ENCODE results near the gene RAPGEF5.

Gene RAPGEF5

DNA sequence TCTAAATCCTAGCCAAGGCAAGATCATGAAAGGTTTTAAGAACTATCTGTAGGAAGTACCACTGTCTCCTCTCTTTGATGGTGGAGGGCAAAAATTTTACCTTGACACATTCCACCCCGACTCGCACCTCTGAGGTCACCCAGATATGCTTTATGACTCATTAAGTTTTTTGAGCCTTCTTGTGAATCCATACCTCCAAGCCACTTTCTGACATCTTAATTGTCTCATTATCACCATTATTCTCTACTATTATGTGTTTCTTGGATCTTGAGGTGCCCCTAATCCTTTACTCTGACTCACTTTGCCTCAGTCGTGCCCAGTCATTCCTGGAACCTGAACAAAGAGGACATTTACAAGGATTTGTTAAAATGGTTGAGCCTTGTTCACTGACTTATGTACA is 146.6 kb downstream of the RAPGEF5 start:
- no peak for DNase-seq

- DNase-seq: no peak
Measured at GRCh38 chr7:22208799-22209198, 148.2 kb downstream of the RAPGEF5 start.

- DNase-seq: no peak
Measured at GRCh38 chr7:22207724-22208225, 149.2 kb downstream of the RAPGEF5 start.

DNA sequence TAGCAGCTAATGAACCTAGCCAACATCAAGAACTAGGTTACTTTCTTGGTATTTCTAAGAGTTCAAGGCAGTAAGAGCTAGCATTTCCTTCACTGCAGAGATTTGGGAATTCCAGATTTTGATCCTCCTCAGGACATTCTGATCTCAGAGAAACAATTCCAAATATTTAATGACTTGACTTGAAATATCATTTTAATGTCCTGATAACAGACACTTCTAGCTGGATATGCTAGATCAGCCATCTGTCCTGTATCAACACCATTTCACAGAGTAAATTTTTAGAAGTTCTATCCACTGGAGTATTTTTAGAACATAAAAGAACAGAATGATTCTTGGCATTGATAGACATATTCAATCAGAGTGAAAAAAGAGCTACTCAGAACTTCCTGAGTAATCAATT is 151.3 kb downstream of the RAPGEF5 start:
- no peak for DNase-seq

- no peak for DNase-seq
Measured at GRCh38 chr7:22204312-22204711, 152.6 kb downstream of the RAPGEF5 start.

DNA sequence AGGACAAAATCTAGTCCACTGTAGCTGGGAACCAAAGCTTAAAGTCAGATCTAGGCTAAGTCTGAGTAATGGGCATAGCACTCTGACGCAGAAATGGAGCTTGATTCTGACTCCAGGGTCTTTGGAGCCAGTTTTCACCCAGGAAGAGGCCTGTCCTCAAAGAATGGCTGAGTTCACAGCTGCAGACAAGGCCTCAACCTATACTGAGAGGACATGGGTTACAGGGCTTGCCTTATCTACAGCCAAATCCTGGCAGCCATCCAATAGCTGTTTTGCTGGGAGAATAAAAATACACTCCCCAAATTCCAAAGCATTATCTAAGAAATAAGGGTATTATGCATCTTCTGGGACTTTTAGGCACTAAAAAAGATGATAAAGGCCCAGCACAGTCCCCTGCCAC is 154.8 kb downstream of the RAPGEF5 start:
- DNase-seq: no peak

GRCh38 chr7:22201186-22201880 is 155.6 kb downstream of the RAPGEF5 start:
- DNase-seq: no peak

GRCh38 chr7:22200777-22201176 is 156.2 kb downstream of the RAPGEF5 start:
- no peak for DNase-seq

- DNase-seq: no peak
Measured at GRCh38 chr7:22200238-22200637, 156.7 kb downstream of the RAPGEF5 start.

DNA sequence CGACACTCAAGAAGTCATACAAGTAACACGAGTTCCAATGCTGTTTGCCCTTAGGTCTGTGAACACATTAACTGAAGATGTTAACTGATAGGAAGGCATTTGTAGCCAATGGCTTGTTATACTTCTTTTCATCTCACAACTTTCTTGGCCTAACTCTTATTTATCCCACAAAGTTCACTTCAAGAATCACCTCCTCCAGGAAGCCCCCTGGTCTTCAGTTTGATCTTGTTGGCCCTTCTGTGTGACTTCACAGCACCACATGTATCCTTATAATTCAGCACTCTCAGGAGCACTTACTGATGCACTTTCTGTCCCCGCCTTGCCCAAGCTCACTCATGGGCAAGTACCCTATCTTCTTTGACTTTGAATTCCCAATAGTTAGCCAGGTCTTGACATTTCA is 159.6 kb downstream of the RAPGEF5 start:
- no peak for DNase-seq

- DNase-seq: no peak
Measured at GRCh38 chr7:22196429-22196828, 160.5 kb downstream of the RAPGEF5 start.

- DNase-seq: no peak
Measured at GRCh38 chr7:22195397-22196172, 161.4 kb downstream of the RAPGEF5 start.

DNA sequence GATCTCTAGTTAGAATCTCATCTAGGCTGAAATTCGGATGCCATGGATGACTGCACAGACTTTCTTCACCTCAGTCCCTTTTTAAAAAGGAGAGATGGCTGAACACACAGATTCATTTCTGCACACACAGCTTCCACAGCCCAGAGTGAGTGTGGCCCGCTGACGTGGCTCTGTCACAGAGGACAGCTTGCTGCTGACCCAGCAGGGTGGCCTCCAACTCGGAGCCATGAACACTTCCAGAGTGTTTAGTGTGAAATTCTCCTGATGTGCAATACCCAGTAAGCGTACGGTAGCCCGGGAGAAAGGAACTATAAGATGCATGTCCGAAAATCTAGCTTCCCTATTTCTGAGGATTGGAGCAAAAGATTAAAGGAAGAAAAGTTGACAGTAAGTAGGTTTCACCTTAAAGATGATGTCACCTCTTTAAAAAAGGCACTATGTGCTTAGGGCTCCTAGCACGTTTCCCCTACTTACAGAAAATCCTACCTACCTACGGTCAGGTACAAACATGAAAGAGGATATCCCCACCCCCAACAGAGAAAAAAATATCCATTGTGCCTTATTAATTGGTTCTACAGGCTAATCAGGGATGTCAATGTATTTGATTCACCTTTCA is 162.2 kb downstream of the RAPGEF5 start:
- no peak for DNase-seq

DNA sequence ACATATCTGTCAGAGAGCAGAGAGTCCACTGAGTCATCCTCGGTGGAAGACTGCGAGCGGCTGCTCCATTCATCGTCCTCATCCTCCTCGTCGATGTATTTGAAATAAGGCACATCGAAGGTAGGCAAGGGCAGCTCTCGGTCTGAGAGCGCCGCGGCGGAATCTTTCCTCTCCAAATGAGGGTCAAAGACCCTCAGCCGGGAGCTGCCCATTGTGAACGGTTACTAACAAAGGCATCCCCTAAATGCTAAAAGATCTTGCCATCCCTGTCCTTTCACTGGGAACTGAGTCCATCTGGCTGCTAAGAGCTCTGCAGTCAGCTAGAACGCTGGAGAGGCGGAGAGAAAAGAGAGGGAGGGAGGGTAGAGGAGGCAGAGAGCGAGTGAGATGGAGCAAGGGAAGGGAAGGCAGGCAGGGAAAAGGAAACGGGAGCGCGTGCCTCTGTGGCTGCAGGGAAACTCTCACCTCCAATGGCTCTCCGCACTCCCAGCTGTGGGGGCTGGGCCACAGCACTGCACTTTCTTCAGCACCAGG is 163.4 kb downstream of the RAPGEF5 start:
- DNase-seq: no peak

- DNase-seq: no peak
Measured at GRCh38 chr7:22192801-22193200, 164.2 kb downstream of the RAPGEF5 start.

- DNase-seq: no peak
Measured at GRCh38 chr7:22190736-22191135, 166.2 kb downstream of the RAPGEF5 start.

DNA sequence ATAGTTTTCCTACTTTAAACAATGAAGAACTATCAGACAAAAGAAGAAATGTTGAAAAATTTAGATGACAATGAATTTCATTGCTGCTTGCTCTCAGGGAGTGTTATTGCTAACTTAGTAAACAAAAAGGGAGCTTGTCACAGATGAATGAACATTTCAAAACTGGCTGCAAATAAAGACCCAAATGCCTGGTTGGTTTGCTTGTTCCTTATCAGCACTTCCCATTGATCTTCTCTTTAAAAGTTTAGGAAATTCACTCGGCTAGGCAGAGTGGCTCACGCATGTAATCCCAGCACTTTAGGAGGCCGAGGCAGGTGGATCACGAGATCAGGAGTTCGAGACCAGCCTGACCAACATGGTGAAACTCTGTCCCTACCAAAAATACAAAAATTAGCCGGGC is 167.2 kb downstream of the RAPGEF5 start:
- DNase-seq: no peak

- no peak for DNase-seq
Measured at GRCh38 chr7:22189230-22189629, 167.7 kb downstream of the RAPGEF5 start.

DNA sequence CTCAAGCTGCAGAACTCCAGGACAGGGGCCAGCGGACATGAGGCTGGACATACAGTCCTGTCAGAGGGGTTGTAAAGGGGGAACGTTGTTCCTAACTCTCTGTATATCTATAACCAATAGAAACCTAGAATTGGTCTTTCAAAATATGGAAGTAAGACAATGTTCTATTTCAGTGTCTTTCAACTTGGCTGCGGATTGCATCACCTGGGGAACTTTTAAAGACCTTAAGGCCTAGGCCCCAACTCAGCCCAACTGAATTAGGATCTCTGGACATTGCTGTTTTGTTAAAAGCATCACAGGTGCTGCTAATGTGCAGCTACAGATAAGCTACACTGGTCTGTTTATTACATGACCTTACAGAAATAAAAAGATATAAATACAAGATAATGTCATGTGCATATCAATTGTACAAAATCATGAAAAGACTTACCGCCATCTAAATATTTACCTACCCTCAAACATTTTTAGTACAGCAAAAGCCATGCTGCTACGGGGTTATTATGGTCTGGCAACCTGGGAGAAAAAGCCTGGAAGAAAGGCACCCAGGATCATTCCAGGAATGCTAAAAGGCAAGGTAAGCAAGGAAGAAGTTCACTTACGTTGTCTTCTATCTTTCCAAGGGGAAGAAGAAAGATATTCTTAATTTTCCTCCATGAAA is 169.1 kb downstream of the RAPGEF5 start:
- no peak for DNase-seq

GRCh38 chr7:22185559-22185958 is 171.4 kb downstream of the RAPGEF5 start:
- no peak for DNase-seq

- DNase-seq: no peak
Measured at GRCh38 chr7:22184549-22185199, 172.3 kb downstream of the RAPGEF5 start.

GRCh38 chr7:22183522-22184280 is 173.3 kb downstream of the RAPGEF5 start:
- DNase-seq: no peak

Measured in GDM1 (cell line).